Mesenchymal stem cell (in vitro differentiated cells and primary cell): ENCODE results near the gene CYP26A1.

ENCODE experiments used
- DNase-seq: peaks from one replicate; pipeline ENCODE4 v3.0.0-alpha.2; 2013
- H2AFZ ChIP-seq: one replicate; pipeline ENCODE4 v1.6.1; 2013; ENCODE audit warnings: low read depth, mild to moderate bottlenecking, control low read depth, inconsistent platforms, low read length, moderate library complexity
- H2AK5ac ChIP-seq: 2 replicates; pipeline ENCODE4 v1.6.1; 2013; ENCODE audit warnings: low read length, moderate library complexity, mild to moderate bottlenecking, inconsistent platforms; ENCODE audit not compliant: severe bottlenecking
- H2BK120ac ChIP-seq: one replicate; pipeline ENCODE4 v1.6.1; 2013; ENCODE audit warnings: low read depth, mild to moderate bottlenecking, inconsistent platforms, low read length, moderate library complexity
- H2BK12ac ChIP-seq, 2 experiments: one replicate each; pipeline ENCODE4 v1.6.1; 2013; ENCODE audit warnings: inconsistent platforms in 2 of 2, low read length in 2 of 2, mild to moderate bottlenecking in 2 of 2, moderate library complexity in 2 of 2, control low read depth in 1 of 2
- H2BK15ac ChIP-seq: one replicate; pipeline ENCODE4 v1.6.1; 2013; ENCODE audit warnings: mild to moderate bottlenecking, low read depth, inconsistent platforms; ENCODE audit not compliant: poor library complexity, severe bottlenecking
- H2BK5ac ChIP-seq: 2 replicates; pipeline ENCODE4 v1.6.1; 2013; ENCODE audit warnings: low read depth, mild to moderate bottlenecking, low read length, control low read depth, inconsistent platforms; ENCODE audit not compliant: poor library complexity, severe bottlenecking
- H3K14ac ChIP-seq, 2 experiments: one replicate each; pipeline ENCODE4 v1.6.1; 2013; ENCODE audit warnings: inconsistent platforms in 2 of 2, low read length in 2 of 2, control low read depth in 1 of 2, mild to moderate bottlenecking in 1 of 2, moderate library complexity in 1 of 2
- H3K18ac ChIP-seq, 2 experiments: one replicate each; pipeline ENCODE4 v1.6.1; 2013; ENCODE audit warnings: inconsistent platforms in 2 of 2, low read length in 2 of 2, control low read depth in 1 of 2, low read depth in 1 of 2, mild to moderate bottlenecking in 1 of 2
- H3K23ac ChIP-seq, 2 experiments: one replicate each; pipeline ENCODE4 v1.6.1; 2013; ENCODE audit warnings: inconsistent platforms in 2 of 2, low read length in 2 of 2, mild to moderate bottlenecking in 2 of 2, moderate library complexity in 2 of 2, control low read depth in 1 of 2
- H3K27ac ChIP-seq: 2 replicates; pipeline ENCODE4 v1.5.1; 2013; ENCODE audit warnings: mild to moderate bottlenecking, moderate library complexity, low read length, control low read depth, inconsistent platforms; ENCODE audit not compliant: poor library complexity, severe bottlenecking
- H3K27me3 ChIP-seq, 2 experiments: 2 replicates each; pipeline versions ENCODE4 v1.6.1 to v1.7.0; 2013; ENCODE audit warnings: low read length in 2 of 2, mild to moderate bottlenecking in 2 of 2, moderate library complexity in 2 of 2, control low read depth in 1 of 2, inconsistent platforms in 1 of 2; ENCODE audit not compliant: control insufficient read depth in 1 of 2, insufficient read depth in 1 of 2
- H3K36me3 ChIP-seq, 2 experiments: 2 replicates each; pipeline versions ENCODE4 v1.6.1 to v1.7.0; 2013; ENCODE audit warnings: low read length in 2 of 2, control low read depth in 1 of 2, inconsistent platforms in 1 of 2, low read depth in 1 of 2, mild to moderate bottlenecking in 1 of 2; ENCODE audit not compliant: insufficient read depth in 2 of 2, control insufficient read depth in 1 of 2
- H3K4ac ChIP-seq, 2 experiments: one replicate each; pipeline ENCODE4 v1.6.1; 2013; ENCODE audit warnings: inconsistent platforms in 2 of 2, low read length in 2 of 2, mild to moderate bottlenecking in 2 of 2, moderate library complexity in 2 of 2, control low read depth in 1 of 2, low read depth in 1 of 2
- H3K4me1 ChIP-seq: 2 replicates; pipeline ENCODE4 v1.6.1; 2013; ENCODE audit warnings: low read depth, low read length, control low read depth; ENCODE audit not compliant: control insufficient read depth, insufficient read depth
- H3K4me2 ChIP-seq: 2 replicates; pipeline ENCODE4 v1.6.1; 2013; ENCODE audit warnings: low read length, mild to moderate bottlenecking, inconsistent platforms; ENCODE audit not compliant: poor library complexity, severe bottlenecking
- H3K4me3 ChIP-seq, 2 experiments: 2 replicates each; pipeline versions ENCODE4 v1.5.1 to v1.7.0; 2013; ENCODE audit warnings: low read length in 2 of 2, mild to moderate bottlenecking in 2 of 2, control low read depth in 1 of 2, low read depth in 1 of 2; ENCODE audit not compliant: insufficient read depth in 1 of 2
- H3K79me1 ChIP-seq: replicated peaks from 2 replicates; pipeline ENCODE4 v1.6.1; 2013; ENCODE audit warnings: mild to moderate bottlenecking, control low read depth, low read length, inconsistent platforms; ENCODE audit not compliant: poor library complexity, severe bottlenecking
- H3K9ac ChIP-seq: 2 replicates; pipeline ENCODE4 v1.7.0; 2013; ENCODE audit warnings: mild to moderate bottlenecking, low read length, moderate library complexity
- H3K9me3 ChIP-seq: 2 replicates; pipeline ENCODE4 v1.7.0; 2013; ENCODE audit warnings: mild to moderate bottlenecking, low read length; ENCODE audit not compliant: control insufficient read depth
- H4K8ac ChIP-seq: one replicate; pipeline ENCODE4 v1.6.1; 2013; ENCODE audit warnings: inconsistent platforms, mild to moderate bottlenecking, low read length, moderate library complexity
- H4K91ac ChIP-seq: one replicate; pipeline ENCODE4 v1.6.1; 2013; ENCODE audit warnings: mild to moderate bottlenecking, low read length, inconsistent platforms
- whole genome bisulfite sequencing: methylation state at CpG from one replicate; pipeline ENCODE4 v1.1.7; 2013; ENCODE audit warnings: mixed read lengths; 5-methylcytosine and 5-hydroxymethylcytosine counted together

The CYP26A1 gene

GRCh38 chr10:93085272-93085859, 11.7 kb downstream of the CYP26A1 start:
- Histone ChIP-seq H3K14ac (no peak overlapping the region), H3K79me1 (no peaks in the 10 kb centered on the region), H2AFZ (no peak overlapping the region), H4K91ac (no peak overlapping the region), H3K4me2 (no peak overlapping the region), H3K36me3 (no peaks in the 10 kb centered on the region), H2BK12ac (no peak overlapping the region), H3K23ac (no peak overlapping the region), H2BK120ac (no peak overlapping the region), H3K4ac (no peak overlapping the region), H4K8ac (no peak overlapping the region), H3K4me3 (no peak overlapping the region), H2AK5ac (no peak overlapping the region), H3K4me1 (peaks cover 8% of the 10 kb centered on the region), H3K9ac (no peak overlapping the region), H3K9me3 (no peaks in the 10 kb centered on the region), H3K27me3 (peaks cover 48 to 52% of the 10 kb centered on the region in 2 experiments), H3K18ac (no peak overlapping the region), H3K27ac (no peak overlapping the region), H2BK15ac (no peak overlapping the region), H2BK5ac (no peak overlapping the region)
- 82% methylated on average over 2 of the region's 4 CpGs for WGBS
- DNase-seq: no peak

- no peak overlapping the region for H3K4ac ChIP-seq
- H3K14ac ChIP-seq: no peak overlapping the region
- 97% methylated on average over 5 of the region's 6 CpGs for WGBS
- H3K36me3 ChIP-seq: no peaks in the 10 kb centered on the region
- H2BK120ac ChIP-seq: no peak overlapping the region
- H4K91ac ChIP-seq: no peak overlapping the region
- H2AFZ ChIP-seq: no peak overlapping the region
- H3K23ac ChIP-seq: no peak overlapping the region
- H2BK12ac ChIP-seq: no peak overlapping the region
- H3K27me3 ChIP-seq: peaks cover 43 to 46% of the 10 kb centered on the region in 2 experiments
- H4K8ac ChIP-seq: no peak overlapping the region
- peaks cover 4% of the 10 kb centered on the region for H3K4me1 ChIP-seq
- H3K18ac ChIP-seq: no peak overlapping the region
- H2AK5ac ChIP-seq: no peak overlapping the region
- H3K4me2 ChIP-seq: no peak overlapping the region
- no peak overlapping the region for H3K4me3 ChIP-seq
- H3K79me1 ChIP-seq: no peaks in the 10 kb centered on the region
- no peaks in the 10 kb centered on the region for H3K9me3 ChIP-seq
- H3K9ac ChIP-seq: no peak overlapping the region
- H2BK5ac ChIP-seq: no peak overlapping the region
- H3K27ac ChIP-seq: no peak overlapping the region
- no peak for DNase-seq
- H2BK15ac ChIP-seq: no peak overlapping the region
Observed at GRCh38 chr10:93086289-93086688, 12.6 kb downstream of the CYP26A1 start.

- no peak overlapping the region for H2BK5ac ChIP-seq
- H3K9me3 ChIP-seq: no peaks in the 10 kb centered on the region
- no peak overlapping the region for H4K91ac ChIP-seq
- H3K18ac ChIP-seq: no peak overlapping the region
- no peak overlapping the region for H2BK15ac ChIP-seq
- H2AK5ac ChIP-seq: no peak overlapping the region
- H3K4me3 ChIP-seq: no peak overlapping the region
- no peaks in the 10 kb centered on the region for H3K4me1 ChIP-seq
- H3K9ac ChIP-seq: no peak overlapping the region
- H2BK12ac ChIP-seq: no peak overlapping the region
- DNase-seq: no peak
- 88% methylated on average over 2 of the region's 3 CpGs for WGBS
- no peak overlapping the region for H3K4me2 ChIP-seq
- no peak overlapping the region for H2AFZ ChIP-seq
- H3K23ac ChIP-seq: no peak overlapping the region
- H3K36me3 ChIP-seq: no peaks in the 10 kb centered on the region
- no peak overlapping the region for H3K27ac ChIP-seq
- H4K8ac ChIP-seq: no peak overlapping the region
- no peak overlapping the region for H3K4ac ChIP-seq
- no peak overlapping the region for H2BK120ac ChIP-seq
- no peak overlapping the region for H3K14ac ChIP-seq
- peaks cover 33 to 46% of the 10 kb centered on the region in 2 experiments for H3K27me3 ChIP-seq
- H3K79me1 ChIP-seq: no peaks in the 10 kb centered on the region
Observed at GRCh38 chr10:93087846-93088245, 14.2 kb downstream of the CYP26A1 start.

- Histone ChIP-seq H3K27me3 (peaks cover 27 to 39% of the 10 kb centered on the region in 2 experiments), H2BK12ac (no peak overlapping the region), H4K91ac (no peak overlapping the region), H3K9ac (no peak overlapping the region), H4K8ac (no peak overlapping the region), H2BK5ac (no peak overlapping the region), H3K4ac (no peak overlapping the region), H3K18ac (no peak overlapping the region), H3K4me1 (no peaks in the 10 kb centered on the region), H3K23ac (no peak overlapping the region), H3K27ac (no peak overlapping the region), H2BK15ac (no peak overlapping the region), H3K9me3 (no peaks in the 10 kb centered on the region), H3K4me2 (no peak overlapping the region), H2AFZ (no peak overlapping the region), H3K14ac (no peak overlapping the region), H3K36me3 (no peaks in the 10 kb centered on the region), H3K79me1 (no peaks in the 10 kb centered on the region), H2BK120ac (no peak overlapping the region), H3K4me3 (no peak overlapping the region), H2AK5ac (no peak overlapping the region)
- 70% methylated on average over 4 of the region's 4 CpGs for WGBS
- no peak for DNase-seq
Observed at GRCh38 chr10:93088466-93088865, 14.8 kb downstream of the CYP26A1 start.
